Anterior cingulate cortex (tissue), 58 donors: ENCODE results near the gene SLC37A1.
A peak's percentile ranks its signal among the peaks of the same experiment; 100 is the strongest.

Experiments
- DNase-seq, 58 donors: peaks; one replicate each; lab custom pipeline; 2025; lab: John Stamatoyannopoulos, UW

Gene SLC37A1

GRCh38 chr21:42539931-42540343 lies 26.3 kb downstream of the SLC37A1 start:
- no peak for DNase-seq

- no peak for DNase-seq
These were observed 26.7 kb downstream of the SLC37A1 start for GRCh38 chr21:42540396-42540795.

- no peak for DNase-seq
These were observed 27.5 kb downstream of the SLC37A1 start for GRCh38 chr21:42541174-42541573.

- no peak for DNase-seq
These were observed 28.0 kb downstream of the SLC37A1 start for GRCh38 chr21:42541618-42542017.

- DNase-seq, result no peak
These were observed 28.5 kb downstream of the SLC37A1 start for GRCh38 chr21:42542196-42542595.

GRCh38 chr21:42542596-42542995 lies 28.9 kb downstream of the SLC37A1 start:
- DNase-seq, result no peak

GRCh38 chr21:42543106-42543847 lies 29.6 kb downstream of the SLC37A1 start:
- no peak for DNase-seq

- no peak for DNase-seq
These were observed 30.9 kb downstream of the SLC37A1 start for GRCh38 chr21:42544544-42544943.

- no peak for DNase-seq
These were observed 31.7 kb downstream of the SLC37A1 start for GRCh38 chr21:42545317-42545716.

- DNase-seq, result no peak
These were observed 32.1 kb downstream of the SLC37A1 start for GRCh38 chr21:42545745-42546144.

GRCh38 chr21:42546433-42546832 lies 32.8 kb downstream of the SLC37A1 start:
- DNase-seq, result no peak

- no peak for DNase-seq
These were observed 33.6 kb downstream of the SLC37A1 start for GRCh38 chr21:42547001-42547905.

GRCh38 chr21:42547906-42548365 lies 34.3 kb downstream of the SLC37A1 start:
- DNase-seq, result no peak

- no peak for DNase-seq
These were observed 35.2 kb downstream of the SLC37A1 start for GRCh38 chr21:42548687-42549406.

GRCh38 chr21:42550817-42551216 lies 37.2 kb downstream of the SLC37A1 start:
- no peak for DNase-seq

- no peak for DNase-seq
These were observed 39.0 kb downstream of the SLC37A1 start for GRCh38 chr21:42552407-42553336.

- no peak for DNase-seq
These were observed 39.8 kb downstream of the SLC37A1 start for GRCh38 chr21:42553435-42553834.

- DNase-seq, result peak in 1 of 58 donors; percentile 12
These were observed 40.8 kb downstream of the SLC37A1 start for GRCh38 chr21:42554251-42554961.
